ENCODE results near the gene GPX5.

DNA sequence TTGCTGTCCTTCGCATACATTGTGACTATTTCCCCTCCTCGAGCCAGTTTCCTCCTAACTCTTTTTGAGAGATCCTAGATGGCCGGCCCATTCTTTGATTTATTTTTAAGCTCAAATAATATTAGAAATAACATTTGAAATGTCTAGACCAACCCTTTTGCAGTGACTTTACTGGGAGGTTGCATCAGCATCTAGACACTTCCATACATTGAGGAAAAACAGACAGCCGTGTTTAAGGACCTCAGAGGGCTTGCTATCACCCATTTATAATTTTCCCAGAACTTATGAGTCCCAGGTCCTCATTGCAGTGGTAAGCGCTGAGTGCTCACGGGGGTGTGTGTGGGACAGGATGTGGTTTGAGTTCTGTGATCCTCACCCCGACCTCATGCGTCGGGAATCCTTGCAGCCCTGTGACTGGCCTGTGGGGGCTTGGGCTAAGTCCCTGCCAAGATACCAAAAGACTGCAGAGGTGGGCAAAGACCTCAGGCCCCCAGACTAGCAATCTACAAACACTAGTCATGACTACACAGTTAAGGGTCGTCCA is at the start of gene GPX5:
- TF ChIP-seq, protein P1, sequence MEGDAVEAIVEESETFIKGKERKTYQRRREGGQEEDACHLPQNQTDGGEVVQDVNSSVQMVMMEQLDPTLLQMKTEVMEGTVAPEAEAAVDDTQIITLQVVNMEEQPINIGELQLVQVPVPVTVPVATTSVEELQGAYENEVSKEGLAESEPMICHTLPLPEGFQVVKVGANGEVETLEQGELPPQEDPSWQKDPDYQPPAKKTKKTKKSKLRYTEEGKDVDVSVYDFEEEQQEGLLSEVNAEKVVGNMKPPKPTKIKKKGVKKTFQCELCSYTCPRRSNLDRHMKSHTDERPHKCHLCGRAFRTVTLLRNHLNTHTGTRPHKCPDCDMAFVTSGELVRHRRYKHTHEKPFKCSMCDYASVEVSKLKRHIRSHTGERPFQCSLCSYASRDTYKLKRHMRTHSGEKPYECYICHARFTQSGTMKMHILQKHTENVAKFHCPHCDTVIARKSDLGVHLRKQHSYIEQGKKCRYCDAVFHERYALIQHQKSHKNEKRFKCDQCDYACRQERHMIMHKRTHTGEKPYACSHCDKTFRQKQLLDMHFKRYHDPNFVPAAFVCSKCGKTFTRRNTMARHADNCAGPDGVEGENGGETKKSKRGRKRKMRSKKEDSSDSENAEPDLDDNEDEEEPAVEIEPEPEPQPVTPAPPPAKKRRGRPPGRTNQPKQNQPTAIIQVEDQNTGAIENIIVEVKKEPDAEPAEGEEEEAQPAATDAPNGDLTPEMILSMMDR (IDR thresholded peaks at IDR 0.05): no peak
- TF ChIP-seq POLR2A (IDR thresholded peaks at IDR 0.05): no peak
